Measurements from ENCODE around the gene CDO1. TPM values are rescaled to one million over a fixed set of nuclear protein-coding genes. Genes with fewer than 3 reads are reported as not detected.
A peak's percentile ranks its signal among the peaks of the same experiment; 100 is the strongest.

The CDO1 gene
- total and polyA plus RNA-seq, 8 donors: 1.9 to 19.7 (median 5.6) TPM

- WGBS, 2 donors: 0 to 1% methylated on average over 51 to 68 of the region's 68 CpGs
- no peaks in the 10 kb centered on the region for H3K27me3 ChIP-seq
- ATAC-seq (peak; percentile 62 to 71 (median 66)), FAIRE-seq (no peak), DNase-seq (peak in 3 of 6 donors; percentile 37 to 86 (median 68))
- no peaks in the 10 kb centered on the region for H3K9me3 ChIP-seq
- H3K4me1 ChIP-seq: peaks cover 15 to 43% (median 26%) of the 10 kb centered on the region in 3 donors
- peak overlapping the region; percentile 90 to 95 (median 92) for H3K27ac ChIP-seq
- peak overlapping the region; percentile 94 to 98 (median 96) for H3K4me3 ChIP-seq
- intact Hi-C loops (cut with DNase I): loop anchor here in 1 of 3 donors (5.0 kb wide), 1 partner anchor 210 kb away; no protein-coding TSS in a partner anchor
- H3K36me3 ChIP-seq: no peaks in the 10 kb centered on the region
- TF ChIP-seq, protein P1, sequence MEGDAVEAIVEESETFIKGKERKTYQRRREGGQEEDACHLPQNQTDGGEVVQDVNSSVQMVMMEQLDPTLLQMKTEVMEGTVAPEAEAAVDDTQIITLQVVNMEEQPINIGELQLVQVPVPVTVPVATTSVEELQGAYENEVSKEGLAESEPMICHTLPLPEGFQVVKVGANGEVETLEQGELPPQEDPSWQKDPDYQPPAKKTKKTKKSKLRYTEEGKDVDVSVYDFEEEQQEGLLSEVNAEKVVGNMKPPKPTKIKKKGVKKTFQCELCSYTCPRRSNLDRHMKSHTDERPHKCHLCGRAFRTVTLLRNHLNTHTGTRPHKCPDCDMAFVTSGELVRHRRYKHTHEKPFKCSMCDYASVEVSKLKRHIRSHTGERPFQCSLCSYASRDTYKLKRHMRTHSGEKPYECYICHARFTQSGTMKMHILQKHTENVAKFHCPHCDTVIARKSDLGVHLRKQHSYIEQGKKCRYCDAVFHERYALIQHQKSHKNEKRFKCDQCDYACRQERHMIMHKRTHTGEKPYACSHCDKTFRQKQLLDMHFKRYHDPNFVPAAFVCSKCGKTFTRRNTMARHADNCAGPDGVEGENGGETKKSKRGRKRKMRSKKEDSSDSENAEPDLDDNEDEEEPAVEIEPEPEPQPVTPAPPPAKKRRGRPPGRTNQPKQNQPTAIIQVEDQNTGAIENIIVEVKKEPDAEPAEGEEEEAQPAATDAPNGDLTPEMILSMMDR (IDR thresholded peaks at IDR 0.05): no peak
Measured at GRCh38 chr5:115842089-115842935, 25.9 kb upstream of the CDO1 start.

GRCh38 chr5:115841382-115842088 lies 25.1 kb upstream of the CDO1 start, which contains the start of the genes AP3S1 and ATG12:
TSS of gene AP3S1 (plus strand) at chr5:115841935. CDS start at chr5:115842038, 103 bp downstream.
TSS of gene ATG12 (minus strand) at chr5:115841565. CDS start at chr5:115841552, 13 bp downstream.
- Histone ChIP-seq H3K4me3 (peak within 1 kb of the TSS; percentile 94 to 98 (median 96)), H3K27ac (peak within 1 kb of the TSS; percentile 90 to 95 (median 92)), H3K9me3 (no peaks in the 10 kb centered on the region), H3K36me3 (peaks cover 0 to 3% (median 0%) of the 10 kb centered on the region in 3 donors), H3K27me3 (no peaks in the 10 kb centered on the region), H3K4me1 (peaks cover 15 to 41% (median 26%) of the 10 kb centered on the region in 3 donors)
- DNase-seq: peak; percentile 87 to 93 (median 90)
- peak; percentile 92 to 97 (median 92) for ATAC-seq
- TF ChIP-seq, protein P1 (IDR thresholded peaks at IDR 0.05): no peak
- WGBS, 2 donors: 10 to 15% methylated on average over 64 to 65 of the region's 65 CpGs
- intact Hi-C loops (cut with DNase I): loop anchor here in 1 of 3 donors (5.0 kb wide), 1 partner anchor 209 kb away; no protein-coding TSS in a partner anchor
- FAIRE-seq: no peak

- intact Hi-C loops (cut with DNase I): loop anchor here in 1 of 3 donors (5.0 kb wide), 1 partner anchor 209 kb away; no protein-coding TSS in a partner anchor
- DNase-seq: no peak
- no peak for FAIRE-seq
Measured at GRCh38 chr5:115840873-115841272, 24.4 kb upstream of the CDO1 start.

DNA sequence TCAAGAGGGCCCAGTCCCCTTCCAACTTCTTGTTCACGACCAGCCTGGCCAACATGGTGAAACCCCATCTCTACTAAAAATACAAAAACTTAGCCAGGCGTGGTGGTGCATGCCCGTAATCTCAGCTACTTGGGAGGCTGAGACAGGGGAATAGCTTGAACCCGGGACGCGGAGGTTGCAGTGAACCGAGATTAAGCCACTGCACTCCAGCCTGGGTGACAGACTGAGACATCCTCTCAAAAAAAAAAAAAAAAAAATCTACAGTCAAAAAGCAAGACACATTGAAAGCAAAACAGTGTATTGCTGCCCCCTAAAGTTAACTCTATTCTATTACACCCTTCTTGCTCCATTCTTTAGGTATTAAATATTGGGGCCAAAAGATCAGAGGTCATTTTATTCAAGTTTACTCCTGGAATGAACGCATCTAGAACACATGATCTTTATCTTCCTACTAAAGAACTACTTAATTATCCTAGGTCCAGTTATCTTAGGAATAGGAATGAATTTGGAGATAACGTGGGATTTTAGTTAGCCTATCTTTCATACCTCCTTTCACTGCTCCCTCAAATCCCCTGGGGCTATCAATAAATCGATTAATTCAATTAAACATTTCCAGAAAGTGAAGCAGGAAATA lies 22.5 kb upstream of the CDO1 start:
- TF ChIP-seq, protein P1 (IDR thresholded peaks at IDR 0.05): peak; percentile 14 to 48 (median 39)
- FAIRE-seq: no peak
- ATAC-seq: peak in 2 of 4 donors; percentile 10 to 18
- 27% methylated on average over 10 of the region's 10 CpGs for WGBS, 2 donors
- H3K36me3 ChIP-seq: peaks cover 0 to 19% (median 0%) of the 10 kb centered on the region in 3 donors
- H3K9me3 ChIP-seq: no peaks in the 10 kb centered on the region
- intact Hi-C loops (cut with DNase I): no loop called here
- H3K4me1 ChIP-seq: peaks cover 9 to 36% (median 26%) of the 10 kb centered on the region in 3 donors
- no peaks in the 10 kb centered on the region for H3K27me3 ChIP-seq
- no peak for DNase-seq
- H3K4me3 ChIP-seq: peak overlapping the region in 1 of 4 donors; percentile 94
- no peak overlapping the region for H3K27ac ChIP-seq

More at GRCh38 chr5:115840873-115841272, 24.4 kb upstream of the CDO1 start:
- Histone ChIP-seq H3K4me3 (peak overlapping the region; percentile 94 to 98 (median 96)), H3K27me3 (no peaks in the 10 kb centered on the region), H3K4me1 (peaks cover 15 to 41% (median 26%) of the 10 kb centered on the region in 3 donors), H3K27ac (peak overlapping the region; percentile 90 to 95 (median 92)), H3K9me3 (no peaks in the 10 kb centered on the region), H3K36me3 (peaks cover 0 to 10% (median 0%) of the 10 kb centered on the region in 3 donors)
- no peak for ATAC-seq
- TF ChIP-seq, protein P1 (IDR thresholded peaks at IDR 0.05): no peak
- WGBS, 2 donors: 0% methylated on average over 5 of the region's 5 CpGs
